Measurements from ENCODE around the gene HSFX3.
"Not testable (repeated sequence)": the region's sequence is repeated elsewhere in the genome, so short reads cannot be mapped to it uniquely, and the experiment has no call there.

DNA sequence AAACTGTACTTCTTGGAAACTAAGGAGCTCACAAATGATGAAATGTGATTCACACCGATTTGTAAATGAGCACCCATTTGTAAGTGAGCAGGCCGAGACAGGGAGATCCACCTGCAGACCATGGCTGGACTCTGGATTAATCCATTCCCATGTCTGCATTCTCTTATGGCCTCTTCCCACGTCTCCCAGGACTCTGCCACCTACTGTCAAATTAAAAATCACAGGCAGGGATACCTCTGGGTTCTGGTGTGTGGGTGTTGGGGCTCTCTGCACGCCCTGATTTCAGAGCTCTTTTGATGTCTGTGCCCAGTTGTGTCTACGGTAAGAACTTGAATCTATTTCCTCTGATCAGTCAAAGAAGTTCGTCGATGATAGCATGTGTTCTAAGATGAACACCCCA lies 41.3 kb upstream of the HSFX3 start:
- not testable (repeated sequence) for TF ChIP-seq CTBP1 (IDR thresholded peaks at IDR 0.05; ENCODE audit: borderline replicate concordance); SP1 (IDR thresholded peaks at IDR 0.05)

Measured in HEK293T (cell line).